ENCODE measurements around the gene GARRE1. TPM values are rescaled to one million over a fixed set of nuclear protein-coding genes. Genes with fewer than 3 reads are reported as not detected.
"Not testable (repeated sequence)": the region's sequence is repeated elsewhere in the genome, so short reads cannot be mapped to it uniquely, and the experiment has no call there.

Gene GARRE1
- 3.8 TPM for polyA plus RNA-seq (2012; ENCODE audit: low read depth, missing spikeins)

GRCh38 chr19:34254046-34254697, at the start of gene GARRE1:
GARRE1 (plus strand) TSS chr19:34254554; CDS start chr19:34300474, 45,920 bp downstream.
- TF ChIP-seq POLR2A (IDR thresholded peaks at IDR 0.05; ENCODE audit: low read depth, low read length): peak; percentile 55
- TF ChIP-seq TAF1 (IDR thresholded peaks at IDR 0.05; ENCODE audit: low read depth, low read length): peak; percentile 43; the same call in 1 of the 2 replicates
- TF ChIP-seq POLR2AphosphoS5 (IDR thresholded peaks at IDR 0.05; ENCODE audit: low read depth, low read length): peak; percentile 71
- peak; percentile 5 for TF ChIP-seq PAX5 (IDR thresholded peaks at IDR 0.05; ENCODE audit: insufficient read depth, low read length, severe bottlenecking)
- no peak for TF ChIP-seq SPI1 (IDR thresholded peaks at IDR 0.05; ENCODE audit: low read depth, low read length)
- DNase-seq (ENCODE audit: insufficient read length, low spot score): peak; percentile 85
- peak; percentile 93 for FAIRE-seq

- DNase-seq (ENCODE audit: insufficient read length, low spot score); FAIRE-seq: not testable (repeated sequence)
Observed at GRCh38 chr19:34205324-34205723, 49.0 kb upstream of the GARRE1 start.

GRCh38 chr19:34208291-34208884, 46.0 kb upstream of the GARRE1 start:
- no peak for DNase-seq (ENCODE audit: insufficient read length, low spot score)
- peak; percentile 45 for FAIRE-seq
- no peak for TF ChIP-seq TAF1 (IDR thresholded peaks at IDR 0.05; ENCODE audit: low read depth, low read length)
- TF ChIP-seq PAX5 (IDR thresholded peaks at IDR 0.05; ENCODE audit: insufficient read depth, low read length, severe bottlenecking): no peak
- TF ChIP-seq POU2F2 (IDR thresholded peaks at IDR 0.05; ENCODE audit: low read depth, low read length): no peak
- no peak for TF ChIP-seq POLR2AphosphoS5 (IDR thresholded peaks at IDR 0.05; ENCODE audit: low read depth, low read length)
- TF ChIP-seq POLR2A (IDR thresholded peaks at IDR 0.05; ENCODE audit: low read depth, low read length): no peak
- TF ChIP-seq SPI1 (IDR thresholded peaks at IDR 0.05; ENCODE audit: low read depth, low read length): no peak

GRCh38 chr19:34209726-34210125, 44.6 kb upstream of the GARRE1 start:
- TF ChIP-seq POLR2AphosphoS5 (IDR thresholded peaks at IDR 0.05; ENCODE audit: low read depth, low read length) (no peak), POLR2A (IDR thresholded peaks at IDR 0.05; ENCODE audit: low read depth, low read length) (no peak), TAF1 (IDR thresholded peaks at IDR 0.05; ENCODE audit: low read depth, low read length) (no peak), POU2F2 (IDR thresholded peaks at IDR 0.05; ENCODE audit: low read depth, low read length) (no peak), PAX5 (IDR thresholded peaks at IDR 0.05; ENCODE audit: insufficient read depth, low read length, severe bottlenecking) (no peak), SPI1 (IDR thresholded peaks at IDR 0.05; ENCODE audit: low read depth, low read length) (no peak)
- DNase-seq (ENCODE audit: insufficient read length, low spot score): no peak
- no peak for FAIRE-seq

- DNase-seq (ENCODE audit: insufficient read length, low spot score): no peak
- TF ChIP-seq PAX5 (IDR thresholded peaks at IDR 0.05; ENCODE audit: insufficient read depth, low read length, severe bottlenecking) (no peak), SPI1 (IDR thresholded peaks at IDR 0.05; ENCODE audit: low read depth, low read length) (no peak), POLR2AphosphoS5 (IDR thresholded peaks at IDR 0.05; ENCODE audit: low read depth, low read length) (no peak), POU2F2 (IDR thresholded peaks at IDR 0.05; ENCODE audit: low read depth, low read length) (no peak), TAF1 (IDR thresholded peaks at IDR 0.05; ENCODE audit: low read depth, low read length) (no peak), POLR2A (IDR thresholded peaks at IDR 0.05; ENCODE audit: low read depth, low read length) (no peak)
- FAIRE-seq: no peak
Observed at GRCh38 chr19:34213283-34213682, 41.1 kb upstream of the GARRE1 start.

- TF ChIP-seq TAF1 (IDR thresholded peaks at IDR 0.05; ENCODE audit: low read depth, low read length) (no peak), POU2F2 (IDR thresholded peaks at IDR 0.05; ENCODE audit: low read depth, low read length) (no peak), SPI1 (IDR thresholded peaks at IDR 0.05; ENCODE audit: low read depth, low read length) (no peak), PAX5 (IDR thresholded peaks at IDR 0.05; ENCODE audit: insufficient read depth, low read length, severe bottlenecking) (no peak), POLR2AphosphoS5 (IDR thresholded peaks at IDR 0.05; ENCODE audit: low read depth, low read length) (no peak), POLR2A (IDR thresholded peaks at IDR 0.05; ENCODE audit: low read depth, low read length) (no peak)
- FAIRE-seq (no peak), DNase-seq (ENCODE audit: insufficient read length, low spot score) (no peak)
Observed at GRCh38 chr19:34214040-34214439, 40.3 kb upstream of the GARRE1 start.

GRCh38 chr19:34215006-34215665, 39.2 kb upstream of the GARRE1 start:
- no peak for DNase-seq (ENCODE audit: insufficient read length, low spot score)
- FAIRE-seq: no peak
- no peak for TF ChIP-seq PAX5 (IDR thresholded peaks at IDR 0.05; ENCODE audit: insufficient read depth, low read length, severe bottlenecking)
- TF ChIP-seq TAF1 (IDR thresholded peaks at IDR 0.05; ENCODE audit: low read depth, low read length): no peak
- TF ChIP-seq POLR2A (IDR thresholded peaks at IDR 0.05; ENCODE audit: low read depth, low read length): no peak
- TF ChIP-seq POLR2AphosphoS5 (IDR thresholded peaks at IDR 0.05; ENCODE audit: low read depth, low read length): no peak
- no peak for TF ChIP-seq SPI1 (IDR thresholded peaks at IDR 0.05; ENCODE audit: low read depth, low read length)
- no peak for TF ChIP-seq POU2F2 (IDR thresholded peaks at IDR 0.05; ENCODE audit: low read depth, low read length)

- no peak for DNase-seq (ENCODE audit: insufficient read length, low spot score)
- TF ChIP-seq TAF1 (IDR thresholded peaks at IDR 0.05; ENCODE audit: low read depth, low read length) (no peak), POLR2AphosphoS5 (IDR thresholded peaks at IDR 0.05; ENCODE audit: low read depth, low read length) (no peak), POU2F2 (IDR thresholded peaks at IDR 0.05; ENCODE audit: low read depth, low read length) (no peak), PAX5 (IDR thresholded peaks at IDR 0.05; ENCODE audit: insufficient read depth, low read length, severe bottlenecking) (no peak), POLR2A (IDR thresholded peaks at IDR 0.05; ENCODE audit: low read depth, low read length) (no peak), SPI1 (IDR thresholded peaks at IDR 0.05; ENCODE audit: low read depth, low read length) (no peak)
- FAIRE-seq: no peak
Observed at GRCh38 chr19:34215666-34216038, 38.7 kb upstream of the GARRE1 start.

- not testable (repeated sequence) for FAIRE-seq; DNase-seq (ENCODE audit: insufficient read length, low spot score)
Observed at GRCh38 chr19:34216745-34217219, 37.6 kb upstream of the GARRE1 start.

Data from GM12891 (cell line).